Caco-2 (cell line): ENCODE data around the gene PPP1R12B. TPM values are rescaled to one million over a fixed set of nuclear protein-coding genes. Genes with fewer than 3 reads are reported as not detected.
A peak's percentile ranks its signal among the peaks of the same experiment; 100 is the strongest.

Source experiments
- BruUV-seq: library from RNA; stranded (reverse); fragments of 400-500 nt; replicated peaks from 2 replicates; lab custom pipeline; 2021; lab: Mats Ljungman, UMichigan
- CTCF ChIA-PET: fragments of 300-600 bp; sonication (Branson Sonifier 250); formaldehyde crosslinking; loops from one replicate; lab custom pipeline; 2022; ENCODE audit warnings: antibody characterized with exemption; lab: Charles Lee
- POLR2A ChIA-PET: fragments of 300-600 bp; sonication (Branson Sonifier 250); formaldehyde crosslinking; loops from one replicate; lab custom pipeline; 2022; ENCODE audit warnings: antibody characterized with exemption; lab: Charles Lee
- DNase-seq, 2 experiments: peaks; one replicate each; pipeline versions ENCODE4 v3.0.0 to v3.0.0-alpha.2; 2020 to 2022
- H3K27me3 ChIP-seq: replicated peaks from 2 replicates; pipeline ENCODE4 v1.6.0; 2011; ENCODE audit warnings: low read length; ENCODE audit not compliant: control insufficient read depth, insufficient read depth
- H3K36me3 ChIP-seq: 2 replicates; pipeline ENCODE4 v1.5.1; 2011; ENCODE audit warnings: low read length; ENCODE audit not compliant: control insufficient read depth, insufficient read depth
- H3K4me1 ChIP-seq: fragments of 250-450 bp; sonication (Bioruptor Pico); 2 replicates; pipeline ENCODE4 v1.5.1; 2020; ENCODE audit warnings: mild to moderate bottlenecking
- H3K4me3 ChIP-seq: 2 replicates; pipeline ENCODE4 v1.5.1; 2011; ENCODE audit warnings: low read depth, mild to moderate bottlenecking, control low read depth, low read length
- H3K9me3 ChIP-seq: fragments of 250-450 bp; sonication (Bioruptor Pico); 2 replicates; pipeline ENCODE4 v1.5.1; 2020; ENCODE audit warnings: mild to moderate bottlenecking, moderate library complexity
- H3K27ac Mint-ChIP-seq: one replicate; pipeline ENCODE4 v1.8.0; 2022; ENCODE audit warnings: mixed read lengths; ENCODE audit not compliant: unreplicated experiment
- H3K27me3 Mint-ChIP-seq: one replicate; pipeline ENCODE4 v1.8.0; 2022; ENCODE audit warnings: mixed read lengths; ENCODE audit not compliant: insufficient read depth, unreplicated experiment
- H3K36me3 Mint-ChIP-seq: one replicate; pipeline ENCODE4 v1.8.0; 2022; ENCODE audit warnings: mild to moderate bottlenecking, mixed read lengths; ENCODE audit not compliant: insufficient read depth, unreplicated experiment
- H3K4me1 Mint-ChIP-seq: one replicate; pipeline ENCODE4 v1.8.0; 2022; ENCODE audit warnings: low read depth, mixed read lengths; ENCODE audit not compliant: unreplicated experiment
- H3K4me3 Mint-ChIP-seq: one replicate; pipeline ENCODE4 v1.8.0; 2022; ENCODE audit warnings: mild to moderate bottlenecking, moderate library complexity, mixed read lengths; ENCODE audit not compliant: unreplicated experiment
- H3K9me3 Mint-ChIP-seq: one replicate; pipeline ENCODE4 v1.8.0; 2022; ENCODE audit warnings: mixed read lengths; ENCODE audit not compliant: unreplicated experiment
- CTCF ChIP-seq, 2 experiments: fragments of 200-600 bp in 1 of 2; IDR thresholded peaks; 1 replicate in 1 of 2; 2 replicates in 1 of 2; pipeline versions ENCODE4 v1.5.1 to v1.8.0; 2011 to 2022; ENCODE audit warnings: antibody characterized with exemption in 1 of 2, control low read depth in 1 of 2, inconsistent platforms in 1 of 2, low read depth in 1 of 2, low read length in 1 of 2, mild to moderate bottlenecking in 1 of 2, moderate library complexity in 1 of 2; ENCODE audit not compliant: insufficient read depth in 1 of 2, severe bottlenecking in 1 of 2, unreplicated experiment in 1 of 2
- intact Hi-C: fragments of 100-400 bp; cut with micrococcal nuclease; formaldehyde crosslinking; loops from one replicate; pipeline ENCODE4 v1.10.0; 2022; ENCODE audit not compliant: unreplicated experiment
- total RNA-seq: library from RNA; stranded (reverse); gene quantifications from 2 replicates; pipeline ENCODE4 v1.2.3, GENCODE V29; 2022

PPP1R12B gene
- total RNA-seq, 1 experiment from 2014 or later: 16.4 TPM

- H3K27ac Mint-ChIP-seq: peak overlapping the region; percentile 88
- H3K4me3 ChIP-seq: no peak overlapping the region
- CTCF ChIA-PET: no interaction called here
- no peaks in the 10 kb centered on the region for H3K36me3 ChIP-seq
- no peak overlapping the region for H3K4me3 Mint-ChIP-seq
- DNase-seq: no peak
- H3K27me3 ChIP-seq: no peaks in the 10 kb centered on the region
- peaks cover 20% of the 10 kb centered on the region for H3K4me1 Mint-ChIP-seq
- no peaks in the 10 kb centered on the region for H3K9me3 ChIP-seq
- no TSS peak for BruUV-seq
- no peaks in the 10 kb centered on the region for H3K9me3 Mint-ChIP-seq
- H3K4me1 ChIP-seq: peaks cover 21% of the 10 kb centered on the region
- intact Hi-C loops: no loop called here
- H3K27me3 Mint-ChIP-seq: no peaks in the 10 kb centered on the region
- no peaks in the 10 kb centered on the region for H3K36me3 Mint-ChIP-seq
- TF ChIP-seq CTCF (IDR thresholded peaks at IDR 0.05; ENCODE audit: insufficient read depth in 1 of 2, low read depth in 1 of 2, low read length in 1 of 2, severe bottlenecking in 1 of 2, unreplicated experiment in 1 of 2): no peak
- POLR2A ChIA-PET: no interaction called here
Observed at GRCh38 chr1:202591515-202591914, 243.0 kb downstream of the PPP1R12B start.

- CTCF ChIA-PET: no interaction called here
- BruUV-seq: no TSS peak
- Histone ChIP-seq H3K4me3 (no peak overlapping the region), H3K9me3 (no peaks in the 10 kb centered on the region), H3K4me1 (peaks cover 21% of the 10 kb centered on the region), H3K36me3 (no peaks in the 10 kb centered on the region), H3K27me3 (no peaks in the 10 kb centered on the region)
- Mint-ChIP-seq H3K36me3 (no peaks in the 10 kb centered on the region), H3K9me3 (no peaks in the 10 kb centered on the region), H3K27me3 (no peaks in the 10 kb centered on the region), H3K27ac (no peak overlapping the region), H3K4me1 (peaks cover 17% of the 10 kb centered on the region), H3K4me3 (no peak overlapping the region)
- POLR2A ChIA-PET: no interaction called here
- intact Hi-C loops: no loop called here
- DNase-seq: no peak
- no peak for TF ChIP-seq CTCF (IDR thresholded peaks at IDR 0.05; ENCODE audit: insufficient read depth in 1 of 2, low read depth in 1 of 2, low read length in 1 of 2, severe bottlenecking in 1 of 2, unreplicated experiment in 1 of 2)
Observed at GRCh38 chr1:202592146-202592545, 243.6 kb downstream of the PPP1R12B start.

GRCh38 chr1:202593845-202594244 lies 245.3 kb downstream of the PPP1R12B start:
- Mint-ChIP-seq H3K36me3 (no peaks in the 10 kb centered on the region), H3K9me3 (no peaks in the 10 kb centered on the region), H3K27ac (no peak overlapping the region), H3K4me1 (peaks cover under 1% of the 10 kb centered on the region), H3K4me3 (no peak overlapping the region), H3K27me3 (no peaks in the 10 kb centered on the region)
- intact Hi-C loops: no loop called here
- H3K4me1 ChIP-seq: peaks cover 12% of the 10 kb centered on the region
- H3K27me3 ChIP-seq: no peaks in the 10 kb centered on the region
- DNase-seq: no peak
- H3K9me3 ChIP-seq: no peaks in the 10 kb centered on the region
- no peaks in the 10 kb centered on the region for H3K36me3 ChIP-seq
- no TSS peak for BruUV-seq
- H3K4me3 ChIP-seq: no peak overlapping the region
- TF ChIP-seq CTCF (IDR thresholded peaks at IDR 0.05; ENCODE audit: insufficient read depth in 1 of 2, low read depth in 1 of 2, low read length in 1 of 2, severe bottlenecking in 1 of 2, unreplicated experiment in 1 of 2): no peak
- ChIA-PET POLR2A (interaction anchor here (0.6 kb wide), 1 partner anchor 400 kb away, joined by 3 read pairs; the partner anchor contains the start of gene LGR6), CTCF (no interaction called here)
